HCT116 (cell line): ENCODE measurements around the gene ANKLE1. TPM values are rescaled to one million over a fixed set of nuclear protein-coding genes. Genes with fewer than 3 reads are reported as not detected.

Experiments
- ATAC-seq: fragments of 200-7000 bp; cut with Tn5 transposase; 2 replicates; pipeline ENCODE4 v1.9.1; 2020; ENCODE audit warnings: mild to moderate bottlenecking, moderate library complexity
- BruUV-seq: library from RNA; stranded (reverse); fragments of 400-500 nt; replicated peaks from 2 replicates; lab custom pipeline; 2021; lab: Mats Ljungman, UMichigan
- CTCF ChIA-PET: fragments of 300-600 bp; sonication (Branson Sonifier 250); formaldehyde crosslinking; loops from one replicate; lab custom pipeline; 2021; ENCODE audit warnings: antibody characterized with exemption; lab: Charles Lee
- POLR2A ChIA-PET: fragments of 300-600, 350-600 bp; sonication (Branson Sonifier 250); formaldehyde crosslinking; loops from one replicate; lab custom pipeline; 2021; ENCODE audit warnings: antibody characterized with exemption; lab: Charles Lee
- RAD21 ChIA-PET, 2 experiments: fragments of 300-600 bp; sonication (Branson Sonifier 250); formaldehyde crosslinking; loops; one replicate each; lab custom pipeline; 2023; ENCODE audit warnings: low total read pairs in 2 of 2; ENCODE audit not compliant: uncharacterized antibody in 2 of 2, unreplicated experiment in 2 of 2, low non-redundant PET in 1 of 2; lab: Charles Lee
- DNase-seq: peaks from one replicate; pipeline ENCODE4 v3.0.0-alpha.2; 2010; ENCODE audit warnings: low read depth, low spot score
- H2AFZ ChIP-seq: fragments of 200-600 bp; shearing (Covaris generic), sonication (generic); 2 replicates; pipeline ENCODE4 v1.6.1; 2017; ENCODE audit warnings: low read depth, mixed run types, mixed read lengths, antibody characterized with exemption, low read length; ENCODE audit not compliant: poor library complexity, severe bottlenecking
- H3K27ac ChIP-seq: 2 replicates; pipeline ENCODE4 v1.5.1; 2012; ENCODE audit warnings: low read depth, low read length
- H3K27me3 ChIP-seq: fragments of 200-600 bp; sonication (generic); 2 replicates; pipeline ENCODE4 v1.6.1; 2016; ENCODE audit warnings: mixed run types, low read length, mixed read lengths; ENCODE audit not compliant: insufficient read depth
- H3K36me3 ChIP-seq, 2 experiments: fragments of 200-500 bp in 1 of 2; fragments of 200-600 bp in 1 of 2; sonication (Bioruptor generic) in 1 of 2; sonication (generic) in 1 of 2; 2 replicates each; pipeline versions ENCODE4 v1.5.1 to v1.6.1; 2014 to 2016; ENCODE audit warnings: low read length in 2 of 2, inconsistent platforms in 1 of 2, mixed read lengths in 1 of 2, mixed run types in 1 of 2; ENCODE audit not compliant: insufficient read depth in 2 of 2, control insufficient read depth in 1 of 2
- H3K4me1 ChIP-seq, 2 experiments: fragments of 200-600 bp in 1 of 2; sonication (generic) in 1 of 2; 2 replicates each; pipeline versions ENCODE4 v1.5.1 to v1.6.1; 2012 to 2017; ENCODE audit warnings: low read length in 2 of 2, inconsistent platforms in 1 of 2, mild to moderate bottlenecking in 1 of 2, mixed read lengths in 1 of 2, mixed run types in 1 of 2, moderate library complexity in 1 of 2; ENCODE audit not compliant: insufficient read depth in 2 of 2, control insufficient read depth in 1 of 2
- H3K4me2 ChIP-seq: fragments of 200-600 bp; sonication (generic); 2 replicates; pipeline ENCODE4 v1.6.1; 2017; ENCODE audit warnings: mixed run types, low read length, mixed read lengths
- H3K4me3 ChIP-seq, 2 experiments: fragments of 200-600 bp in 1 of 2; sonication (generic) in 1 of 2; replicated peaks in 1 of 2; 2 replicates each; pipeline ENCODE4 v1.5.1; 2011 to 2016; ENCODE audit warnings: low read length in 2 of 2, control low read depth in 1 of 2, low read depth in 1 of 2, mild to moderate bottlenecking in 1 of 2, mixed read lengths in 1 of 2, mixed run types in 1 of 2
- H3K79me2 ChIP-seq: fragments of 200-600 bp; sonication (generic); 2 replicates; pipeline ENCODE4 v1.6.1; 2017; ENCODE audit warnings: mild to moderate bottlenecking, mixed run types, low read length, moderate library complexity, mixed read lengths; ENCODE audit not compliant: insufficient read depth
- H3K9ac ChIP-seq: fragments of 200-600 bp; sonication (generic); 2 replicates; pipeline ENCODE4 v1.6.1; 2016; ENCODE audit warnings: low read length, mixed read lengths
- H3K9me2 ChIP-seq: fragments of 200-600 bp; sonication (generic), shearing (Covaris generic); 2 replicates; pipeline ENCODE4 v1.6.1; 2017; ENCODE audit warnings: mixed run types, mild to moderate bottlenecking, moderate library complexity; ENCODE audit not compliant: insufficient read depth
- H3K9me3 ChIP-seq, 2 experiments: fragments of 200-500 bp in 1 of 2; fragments of 200-600 bp in 1 of 2; sonication (Bioruptor generic) in 1 of 2; sonication (generic) in 1 of 2; 2 replicates each; pipeline ENCODE4 v1.6.1; 2014 to 2017; ENCODE audit warnings: low read length in 2 of 2, mixed read lengths in 2 of 2, inconsistent platforms in 1 of 2, low read depth in 1 of 2, mild to moderate bottlenecking in 1 of 2, mixed run types in 1 of 2, moderate library complexity in 1 of 2; ENCODE audit not compliant: control insufficient read depth in 1 of 2, insufficient read depth in 1 of 2
- H4K20me1 ChIP-seq: fragments of 200-600 bp; sonication (generic), shearing (Covaris generic); 2 replicates; pipeline ENCODE4 v1.6.1; 2017; ENCODE audit warnings: mixed run types, mild to moderate bottlenecking, moderate library complexity; ENCODE audit not compliant: insufficient read depth
- CBX3 ChIP-seq: IDR thresholded peaks from 2 replicates; pipeline ENCODE4 v1.6.1; 2012; ENCODE audit warnings: low read depth
- CEBPB ChIP-seq: IDR thresholded peaks from 2 replicates; pipeline ENCODE4 v1.6.1; 2012; ENCODE audit warnings: low read depth
- CTCF ChIP-seq, 3 experiments: fragments of 200-600 bp in 1 of 3; sonication (generic) in 1 of 3; IDR thresholded peaks in 2 of 3; conservative IDR thresholded peaks in 1 of 3; 2 replicates each; pipeline ENCODE4 v1.5.1; 2012 to 2017; ENCODE audit warnings: low read depth in 2 of 3, low read length in 2 of 3, antibody characterized with exemption in 1 of 3, borderline replicate concordance in 1 of 3, control low read depth in 1 of 3, mild to moderate bottlenecking in 1 of 3, mixed read lengths in 1 of 3, mixed run types in 1 of 3, moderate library complexity in 1 of 3; ENCODE audit not compliant: insufficient read depth in 1 of 3
- EGR1 ChIP-seq: IDR thresholded peaks from 2 replicates; pipeline ENCODE4 v1.6.1; 2012; ENCODE audit warnings: low read depth
- ELF1 ChIP-seq: IDR thresholded peaks from 2 replicates; pipeline ENCODE4 v1.6.1; 2012; ENCODE audit warnings: low read depth, borderline replicate concordance
- EZH2phosphoT487 ChIP-seq: fragments of 200-600 bp; IDR thresholded peaks from 2 replicates; pipeline ENCODE4 v1.6.1; 2018; ENCODE audit warnings: antibody characterized with exemption, borderline replicate concordance
- FOSL1 ChIP-seq: IDR thresholded peaks from 2 replicates; pipeline ENCODE4 v1.6.1; 2012; ENCODE audit warnings: low read depth
- JUND ChIP-seq: IDR thresholded peaks from 2 replicates; pipeline ENCODE4 v1.6.1; 2012
- MAX ChIP-seq: IDR thresholded peaks from 2 replicates; pipeline ENCODE4 v1.6.1; 2012
- POLR2AphosphoS5 ChIP-seq: IDR thresholded peaks from 2 replicates; pipeline ENCODE4 v1.6.1; 2011; ENCODE audit warnings: mild to moderate bottlenecking, low read depth, low read length, moderate library complexity
- SIN3A ChIP-seq: IDR thresholded peaks from 2 replicates; pipeline ENCODE4 v1.6.1; 2012; ENCODE audit warnings: low read depth
- SP1 ChIP-seq: IDR thresholded peaks from 2 replicates; pipeline ENCODE4 v1.6.1; 2012; ENCODE audit warnings: low read depth
- SRF ChIP-seq: IDR thresholded peaks from 2 replicates; pipeline ENCODE4 v1.6.1; 2012; ENCODE audit warnings: low read depth
- TCF7L2 ChIP-seq: IDR thresholded peaks from 2 replicates; pipeline ENCODE4 v1.7.0; 2011; ENCODE audit warnings: borderline replicate concordance, inconsistent platforms; ENCODE audit not compliant: insufficient read depth, insufficient read length; ENCODE audit errors: extremely low read depth
- YY1 ChIP-seq: IDR thresholded peaks from 2 replicates; pipeline ENCODE4 v1.6.1; 2011; ENCODE audit warnings: low read length, low read depth, moderate library complexity, mild to moderate bottlenecking; ENCODE audit not compliant: insufficient replicate concordance; ENCODE audit errors: extremely low read depth
- ZBTB33 ChIP-seq: IDR thresholded peaks from 2 replicates; pipeline ENCODE4 v1.6.1; 2011; ENCODE audit warnings: mild to moderate bottlenecking, low read length, moderate library complexity; ENCODE audit not compliant: insufficient replicate concordance; ENCODE audit errors: extremely low read depth
- ZFX ChIP-seq: fragments of 450-650 bp; IDR thresholded peaks from 2 replicates; pipeline ENCODE4 v1.6.1; 2017
- ZNF274 ChIP-seq: fragments of 200-500 bp; sonication (Bioruptor generic); IDR thresholded peaks from 2 replicates; pipeline ENCODE4 v1.6.1; 2014; ENCODE audit warnings: mild to moderate bottlenecking, low read depth, low read length, inconsistent platforms
- intact Hi-C: fragments of 100-400 bp; cut with micrococcal nuclease; formaldehyde crosslinking; loops from 2 replicates; pipeline ENCODE4 v1.10.0; 2022
- total RNA-seq: library from RNA; stranded (reverse); gene quantifications from one replicate; pipeline ENCODE4 v1.2.1, GENCODE V29; 2021; ENCODE audit not compliant: unreplicated experiment

The ANKLE1 gene
- total RNA-seq, 1 experiment from 2014 or later, result 14.8 TPM

GRCh38 chr19:17325133-17325532 is 43.4 kb downstream of the ANKLE1 start:
- ChIA-PET CTCF (no interaction called here), POLR2A (no interaction called here), RAD21 (no interaction called here)
- no peak for ATAC-seq
- Histone ChIP-seq H3K36me3 (peaks cover 5 to 8% of the 10 kb centered on the region in 2 experiments; a peak in 2 of 4 replicates), H3K4me1 (peaks cover 5 to 18% of the 10 kb centered on the region in 2 experiments), H3K27me3 (no peaks in the 10 kb centered on the region), H3K79me2 (no peaks in the 10 kb centered on the region), H3K4me3 (no peak overlapping the region), H2AFZ (no peak overlapping the region), H3K9ac (no peak overlapping the region)
- no TSS peak for BruUV-seq
- TF ChIP-seq YY1 (no peak), CEBPB (no peak), SRF (no peak), JUND (no peak), SIN3A (no peak), MAX (no peak), ELF1 (no peak), TCF7L2 (no peak), EZH2phosphoT487 (no peak), ZBTB33 (no peak), SP1 (no peak), POLR2AphosphoS5 (no peak), ZNF274 (no peak), EGR1 (no peak), ZFX (no peak), FOSL1 (no peak), CBX3 (no peak), CTCF (IDR thresholded peaks at IDR 0.05 in 2 of 3, conservative IDR thresholded peaks at IDR 0.05 in 1 of 3; ENCODE audit: borderline replicate concordance in 1 of 3, insufficient read depth in 1 of 3, low read depth in 2 of 3, low read length in 2 of 3) (no peak)
- TF ChIP-seq, all 23 proteins: peak for 0
- Histone ChIP-seq H3K9me3 (no peaks in the 10 kb centered on the region), H3K27ac (no peak overlapping the region), H3K4me2 (no peak overlapping the region), H3K9me2 (no peaks in the 10 kb centered on the region), H4K20me1 (no peaks in the 10 kb centered on the region)
- intact Hi-C loops, result no loop called here
- DNase-seq, result no peak
